Adipose tissue (tissue), 3 donors: Measurements from ENCODE around the gene CFAP100. TPM values are rescaled to one million over a fixed set of nuclear protein-coding genes. Genes with fewer than 3 reads are reported as not detected.

Experiments used
- H3K27ac ChIP-seq: one replicate; pipeline ENCODE4 v1.5.1; 2013; ENCODE audit warnings: low read depth, low read length
- WGBS, 3 donors: extraction: QIAGEN DNeasy Blood & Tissue Kit; methylation state at CpG; one replicate each; pipeline ENCODE4 v1.1.7; 2013; 5-methylcytosine and 5-hydroxymethylcytosine counted together
- polyA plus RNA-seq, 3 donors: library from polyadenylated mRNA; stranded (reverse); fragments of 200-250 nt; gene quantifications; one replicate each; pipeline ENCODE4 v1.2.3, GENCODE V29; 2013
- donor health status: healthy with polysubstance abuse.
- donor health status: Bipolar disorder and iron deficiency.
- donor health status: healthy.

The CFAP100 gene
- polyA plus RNA-seq, 3 donors = not detected

- WGBS, 3 donors = 84 to 94% (median 85%) methylated on average over 4 of the region's 4 CpGs
- no peak overlapping the region for H3K27ac ChIP-seq
Measured at GRCh38 chr3:126432361-126433104, 37.8 kb downstream of the CFAP100 start.

GRCh38 chr3:126433105-126433430 lies 38.4 kb downstream of the CFAP100 start:
- WGBS, 3 donors = 94 to 98% (median 97%) methylated on average over 6 of the region's 6 CpGs

GRCh38 chr3:126433496-126434263 lies 39.0 kb downstream of the CFAP100 start:
- H3K27ac ChIP-seq = no peak overlapping the region
- WGBS, 3 donors = 90 to 96% (median 95%) methylated on average over 13 of the region's 13 CpGs

More at GRCh38 chr3:126433105-126433430, 38.4 kb downstream of the CFAP100 start:
- H3K27ac ChIP-seq = no peak overlapping the region

- no peak overlapping the region for H3K27ac ChIP-seq
- 91 to 94% (median 94%) methylated on average over 5 to 6 of the region's 6 CpGs for WGBS, 3 donors
Measured at GRCh38 chr3:126434264-126434590, 39.5 kb downstream of the CFAP100 start.

GRCh38 chr3:126434931-126435411 lies 40.3 kb downstream of the CFAP100 start:
- H3K27ac ChIP-seq = no peak overlapping the region
- WGBS, 3 donors = 92 to 94% (median 93%) methylated on average over 7 to 8 of the region's 8 CpGs

- H3K27ac ChIP-seq = no peak overlapping the region
- 93 to 96% (median 96%) methylated on average over 14 of the region's 14 CpGs for WGBS, 3 donors
Measured at GRCh38 chr3:126435456-126436315, 41.0 kb downstream of the CFAP100 start.

- 94 to 95% (median 95%) methylated on average over 18 of the region's 18 CpGs for WGBS, 3 donors
- no peak overlapping the region for H3K27ac ChIP-seq
Measured at GRCh38 chr3:126436826-126437717, 42.4 kb downstream of the CFAP100 start.

GRCh38 chr3:126438186-126438585 lies 43.5 kb downstream of the CFAP100 start:
- H3K27ac ChIP-seq = no peak overlapping the region
- 65 to 93% (median 91%) methylated on average over 8 of the region's 8 CpGs for WGBS, 3 donors

GRCh38 chr3:126438746-126439145 lies 44.0 kb downstream of the CFAP100 start:
- 90 to 97% (median 94%) methylated on average over 10 of the region's 10 CpGs for WGBS, 3 donors
- H3K27ac ChIP-seq = no peak overlapping the region

- WGBS, 3 donors = 87 to 94% (median 90%) methylated on average over 15 of the region's 15 CpGs
- no peak overlapping the region for H3K27ac ChIP-seq
Measured at GRCh38 chr3:126439346-126439967, 44.7 kb downstream of the CFAP100 start.

GRCh38 chr3:126439968-126440708 lies 45.4 kb downstream of the CFAP100 start:
- WGBS, 3 donors = 89 to 97% (median 93%) methylated on average over 11 to 12 of the region's 12 CpGs
- no peak overlapping the region for H3K27ac ChIP-seq

- 92 to 96% (median 94%) methylated on average over 9 of the region's 9 CpGs for WGBS, 3 donors
- no peak overlapping the region for H3K27ac ChIP-seq
Measured at GRCh38 chr3:126440709-126440995, 45.9 kb downstream of the CFAP100 start.

GRCh38 chr3:126441256-126441880 lies 46.7 kb downstream of the CFAP100 start:
- WGBS, 3 donors = 93 to 96% (median 93%) methylated on average over 20 of the region's 20 CpGs
- no peak overlapping the region for H3K27ac ChIP-seq

- 69 to 90% (median 74%) methylated on average over 13 of the region's 13 CpGs for WGBS, 3 donors
Measured at GRCh38 chr3:126442094-126442855, 47.6 kb downstream of the CFAP100 start.

GRCh38 chr3:126442856-126443242 lies 48.1 kb downstream of the CFAP100 start:
- no peak overlapping the region for H3K27ac ChIP-seq
- WGBS, 3 donors = 80 to 96% (median 95%) methylated on average over 3 of the region's 3 CpGs

More at GRCh38 chr3:126442094-126442855, 47.6 kb downstream of the CFAP100 start:
- no peak overlapping the region for H3K27ac ChIP-seq

- 48 to 66% (median 64%) methylated on average over 5 of the region's 5 CpGs for WGBS, 3 donors
- no peak overlapping the region for H3K27ac ChIP-seq
Measured at GRCh38 chr3:126445506-126445905, 50.8 kb downstream of the CFAP100 start.
